Memory B cell (primary cell): ENCODE results near the gene FAM200C.

Experiments
- ATAC-seq: fragments of 150-1000 bp; cut with Tn5 transposase; 2 replicates; pipeline ENCODE4 v1.10.0; 2021; ENCODE audit warnings: low read depth, mild to moderate bottlenecking, moderate library complexity
- DNase-seq, 2 donors: peaks; one replicate each; pipeline ENCODE4 v3.0.0; 2022; ENCODE audit warnings: low spot score in 2 of 2
- H3K27ac Mint-ChIP-seq: one replicate; pipeline ENCODE4 v1.8.0; 2022; ENCODE audit warnings: mild to moderate bottlenecking, moderate library complexity, mixed read lengths
- H3K27me3 Mint-ChIP-seq: one replicate; pipeline ENCODE4 v1.8.0; 2022; ENCODE audit warnings: mixed read lengths
- H3K36me3 Mint-ChIP-seq: one replicate; pipeline ENCODE4 v1.8.0; 2022; ENCODE audit warnings: mild to moderate bottlenecking, mixed read lengths
- H3K4me1 Mint-ChIP-seq: one replicate; pipeline ENCODE4 v1.8.0; 2022; ENCODE audit warnings: mixed read lengths
- H3K4me3 Mint-ChIP-seq: one replicate; pipeline ENCODE4 v1.8.0; 2022; ENCODE audit warnings: mild to moderate bottlenecking, moderate library complexity, mixed read lengths
- H3K9me3 Mint-ChIP-seq: one replicate; pipeline ENCODE4 v1.8.0; 2022; ENCODE audit warnings: mixed read lengths

Gene FAM200C

GRCh38 chr5:160349935-160350303 is 49.9 kb downstream of the FAM200C start:
- no peak for DNase-seq
- Mint-ChIP-seq H3K36me3 (no peaks in the 10 kb centered on the region), H3K4me1 (no peaks in the 10 kb centered on the region), H3K4me3 (no peak overlapping the region), H3K27ac (no peak overlapping the region), H3K27me3 (peaks cover 3% of the 10 kb centered on the region), H3K9me3 (no peaks in the 10 kb centered on the region)
- no peak for ATAC-seq

GRCh38 chr5:160349249-160349934 is 50.5 kb downstream of the FAM200C start:
- Mint-ChIP-seq H3K27me3 (peaks cover 3% of the 10 kb centered on the region), H3K36me3 (no peaks in the 10 kb centered on the region), H3K9me3 (no peaks in the 10 kb centered on the region), H3K27ac (no peak overlapping the region), H3K4me3 (no peak overlapping the region), H3K4me1 (no peaks in the 10 kb centered on the region)
- DNase-seq (no peak), ATAC-seq (no peak)

GRCh38 chr5:160348080-160348479 is 51.8 kb downstream of the FAM200C start:
- no peak for ATAC-seq
- no peak overlapping the region for H3K4me3 Mint-ChIP-seq
- H3K36me3 Mint-ChIP-seq: no peaks in the 10 kb centered on the region
- no peaks in the 10 kb centered on the region for H3K4me1 Mint-ChIP-seq
- H3K9me3 Mint-ChIP-seq: no peaks in the 10 kb centered on the region
- DNase-seq: no peak
- H3K27ac Mint-ChIP-seq: no peak overlapping the region
- H3K27me3 Mint-ChIP-seq: peaks cover 3% of the 10 kb centered on the region

- no peaks in the 10 kb centered on the region for H3K4me1 Mint-ChIP-seq
Measured at GRCh38 chr5:160347448-160347847, 52.4 kb downstream of the FAM200C start.

More at GRCh38 chr5:160347448-160347847, 52.4 kb downstream of the FAM200C start:
- DNase-seq (no peak), ATAC-seq (no peak)
- Mint-ChIP-seq H3K9me3 (no peaks in the 10 kb centered on the region), H3K27ac (no peak overlapping the region), H3K36me3 (no peaks in the 10 kb centered on the region), H3K27me3 (peaks cover 3% of the 10 kb centered on the region), H3K4me3 (no peak overlapping the region)
